ENCODE measurements around the gene CADPS. TPM values are rescaled to one million over a fixed set of nuclear protein-coding genes. Genes with fewer than 3 reads are reported as not detected.

CADPS gene
- total and polyA plus RNA-seq, 8 donors, result 0.50 to 2.9 (median 2.2) TPM

- H3K27me3 ChIP-seq, result no peaks in the 10 kb centered on the region
These were observed 169.5 kb downstream of the CADPS start for GRCh38 chr3:62705721-62706120.

GRCh38 chr3:62703451-62704167, 171.6 kb downstream of the CADPS start:
- H3K36me3 ChIP-seq, result no peaks in the 10 kb centered on the region
- H3K4me3 ChIP-seq, result no peak overlapping the region
- no peaks in the 10 kb centered on the region for H3K27me3 ChIP-seq
- intact Hi-C loops (cut with DNase I), result no loop called here
- TF ChIP-seq CTCF (IDR thresholded peaks at IDR 0.05), result no peak
- no peak overlapping the region for H3K27ac ChIP-seq
- H3K9me3 ChIP-seq, result no peaks in the 10 kb centered on the region
- H3K4me1 ChIP-seq, result no peaks in the 10 kb centered on the region
- DNase-seq, result no peak
- ATAC-seq, result no peak

More at GRCh38 chr3:62705721-62706120, 169.5 kb downstream of the CADPS start:
- no peaks in the 10 kb centered on the region for H3K36me3 ChIP-seq
- no peak overlapping the region for H3K27ac ChIP-seq
- no peaks in the 10 kb centered on the region for H3K4me1 ChIP-seq
- intact Hi-C loops (cut with DNase I), result no loop called here
- DNase-seq (no peak), ATAC-seq (no peak)
- H3K4me3 ChIP-seq, result no peak overlapping the region
- H3K9me3 ChIP-seq, result no peaks in the 10 kb centered on the region
- no peak for TF ChIP-seq CTCF (IDR thresholded peaks at IDR 0.05)

DNA sequence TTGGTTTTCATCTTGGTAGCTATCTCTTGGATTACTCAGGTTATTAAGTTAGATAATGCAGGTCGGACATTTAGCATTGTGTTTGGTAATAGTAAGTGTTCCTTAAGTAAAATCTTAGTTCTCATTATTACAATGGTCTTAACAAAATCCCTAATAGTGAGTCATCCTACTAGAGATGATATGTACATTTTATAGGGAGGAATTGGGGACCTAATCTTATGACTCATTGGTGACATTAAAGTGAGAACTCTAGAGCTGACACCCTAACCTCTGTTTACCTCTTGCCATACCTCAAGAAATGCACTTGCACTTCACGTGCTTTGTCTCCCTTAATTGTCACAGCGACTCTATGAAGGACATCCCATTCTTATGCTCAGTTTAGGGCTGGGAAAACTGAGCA, 174.9 kb downstream of the CADPS start:
- H3K9me3 ChIP-seq, result no peaks in the 10 kb centered on the region
- H3K27ac ChIP-seq, result no peak overlapping the region
- intact Hi-C loops (cut with DNase I), result no loop called here
- DNase-seq, result no peak
- H3K36me3 ChIP-seq, result no peaks in the 10 kb centered on the region
- no peaks in the 10 kb centered on the region for H3K27me3 ChIP-seq
- no peak for ATAC-seq
- no peak for TF ChIP-seq CTCF (IDR thresholded peaks at IDR 0.05)
- no peak overlapping the region for H3K4me3 ChIP-seq
- no peaks in the 10 kb centered on the region for H3K4me1 ChIP-seq

DNA sequence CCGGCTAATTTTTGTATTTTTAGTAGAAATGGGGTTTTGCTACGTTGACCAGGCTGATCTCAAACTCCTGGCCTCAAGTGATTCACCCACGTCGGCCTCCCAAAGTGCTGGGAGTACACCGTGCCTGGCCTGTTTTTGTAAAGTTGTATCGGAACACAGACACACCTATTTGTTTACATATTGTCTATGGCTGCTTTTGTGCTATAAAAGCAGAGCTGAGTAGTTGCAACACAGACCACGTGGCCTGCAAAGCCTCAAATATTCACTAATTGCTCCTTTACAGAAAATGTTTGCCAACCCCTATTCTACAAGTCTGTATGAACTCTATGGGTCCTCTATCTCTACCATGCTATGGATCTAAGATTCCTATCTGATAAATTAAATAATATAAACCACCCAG, 175.5 kb downstream of the CADPS start:
- no peak overlapping the region for H3K4me3 ChIP-seq
- ATAC-seq (no peak), DNase-seq (no peak)
- H3K4me1 ChIP-seq, result no peaks in the 10 kb centered on the region
- no peaks in the 10 kb centered on the region for H3K9me3 ChIP-seq
- intact Hi-C loops (cut with DNase I), result no loop called here
- TF ChIP-seq CTCF (IDR thresholded peaks at IDR 0.05), result no peak
- H3K27me3 ChIP-seq, result no peaks in the 10 kb centered on the region
- no peak overlapping the region for H3K27ac ChIP-seq
- H3K36me3 ChIP-seq, result no peaks in the 10 kb centered on the region

DNA sequence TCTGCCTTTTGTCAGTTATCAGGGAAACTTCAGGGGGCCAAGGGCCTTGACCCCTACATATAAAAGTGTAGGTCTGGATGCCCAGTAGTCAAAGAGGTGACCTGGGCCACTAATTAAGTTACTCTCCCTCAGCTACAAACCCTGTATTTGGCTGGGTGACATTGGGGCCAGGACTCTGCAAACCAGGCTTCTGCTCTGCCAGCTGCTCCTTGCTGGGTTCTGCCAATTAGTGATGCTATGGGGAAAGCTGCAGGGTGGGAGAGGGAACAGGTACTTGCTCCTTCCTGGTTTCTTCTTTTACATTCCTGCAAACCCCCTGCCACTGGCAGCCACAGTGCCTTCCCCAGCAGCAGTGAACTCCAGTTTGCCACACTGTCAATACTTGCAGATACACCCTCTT, 179.2 kb downstream of the CADPS start:
- no peaks in the 10 kb centered on the region for H3K36me3 ChIP-seq
- no peaks in the 10 kb centered on the region for H3K4me1 ChIP-seq
- no peak for DNase-seq
- no peak for ATAC-seq
- intact Hi-C loops (cut with DNase I), result no loop called here
- TF ChIP-seq CTCF (IDR thresholded peaks at IDR 0.05), result no peak
- H3K27me3 ChIP-seq, result no peaks in the 10 kb centered on the region
- no peak overlapping the region for H3K27ac ChIP-seq
- H3K4me3 ChIP-seq, result no peak overlapping the region
- H3K9me3 ChIP-seq, result no peaks in the 10 kb centered on the region

Measured in left lung (tissue), 10 donors.